HG02870 (cell line): ENCODE data around the gene TBC1D10B.
A peak's percentile ranks its signal among the peaks of the same experiment; 100 is the strongest.
"Not testable (repeated sequence)": the region's sequence is repeated elsewhere in the genome, so short reads cannot be mapped to it uniquely, and the experiment has no call there.

ENCODE experiments used
- ATAC-seq: cut with Tn5 transposase; IDR thresholded peaks from one replicate; pipeline ENCODE4 v1.9.1; 2021; ENCODE audit warnings: mild to moderate bottlenecking, moderate library complexity; ENCODE audit not compliant: unreplicated experiment

The TBC1D10B gene

GRCh38 chr16:30337964-30338357 is 32.3 kb downstream of the TBC1D10B start:
- ATAC-seq, result not testable (repeated sequence)

- no peak for ATAC-seq
Observed at GRCh38 chr16:30335598-30336474, 34.5 kb downstream of the TBC1D10B start.

GRCh38 chr16:30335028-30335597 is 35.2 kb downstream of the TBC1D10B start:
- peak; percentile 67 for ATAC-seq

GRCh38 chr16:30334473-30334989 is 35.8 kb downstream of the TBC1D10B start:
- peak; percentile 86 for ATAC-seq

GRCh38 chr16:30324220-30324619 is 46.1 kb downstream of the TBC1D10B start:
- ATAC-seq, result not testable (repeated sequence)

- not testable (repeated sequence) for ATAC-seq
Observed at GRCh38 chr16:30318647-30319046, 51.6 kb downstream of the TBC1D10B start.

GRCh38 chr16:30310937-30311336 is 59.4 kb downstream of the TBC1D10B start:
- not testable (repeated sequence) for ATAC-seq

GRCh38 chr16:30309255-30309654 is 61.0 kb downstream of the TBC1D10B start:
- ATAC-seq, result not testable (repeated sequence)
